ELF-1 (cell line): ENCODE measurements around the gene PLEKHA8.

Experiments used
- DNase-seq: peaks from one replicate; pipeline ENCODE4 v3.0.0-alpha.2; 2016; ENCODE audit warnings: low read depth, low spot score

Gene PLEKHA8

GRCh38 chr7:30102281-30102680 lies 74.1 kb downstream of the PLEKHA8 start:
- no peak for DNase-seq

GRCh38 chr7:30104157-30104556 lies 75.9 kb downstream of the PLEKHA8 start:
- DNase-seq = no peak

GRCh38 chr7:30112103-30112713 lies 84.0 kb downstream of the PLEKHA8 start:
- DNase-seq = no peak

GRCh38 chr7:30113144-30113543 lies 84.9 kb downstream of the PLEKHA8 start:
- no peak for DNase-seq

- DNase-seq = no peak
Measured at GRCh38 chr7:30114536-30115238, 86.5 kb downstream of the PLEKHA8 start.

GRCh38 chr7:30115709-30116297 lies 87.6 kb downstream of the PLEKHA8 start:
- no peak for DNase-seq

GRCh38 chr7:30116771-30117170 lies 88.6 kb downstream of the PLEKHA8 start:
- peak; percentile 53 for DNase-seq

GRCh38 chr7:30117896-30118295 lies 89.7 kb downstream of the PLEKHA8 start:
- no peak for DNase-seq

- DNase-seq = no peak
Measured at GRCh38 chr7:30119890-30120577, 91.8 kb downstream of the PLEKHA8 start.

GRCh38 chr7:30133736-30134610 lies 105.8 kb downstream of the PLEKHA8 start:
- DNase-seq = no peak

- peak; percentile 87 for DNase-seq
Measured at GRCh38 chr7:30134611-30135300, 106.5 kb downstream of the PLEKHA8 start, which contains the start of gene MTURN. Gene MTURN (plus strand): TSS chr7:30134986. CDS start chr7:30135137, 151 bp downstream.

- DNase-seq = peak; percentile 43
Measured at GRCh38 chr7:30135301-30136116, 107.3 kb downstream of the PLEKHA8 start.

GRCh38 chr7:30136117-30136731 lies 108.0 kb downstream of the PLEKHA8 start:
- no peak for DNase-seq

- no peak for DNase-seq
Measured at GRCh38 chr7:30136743-30137485, 108.7 kb downstream of the PLEKHA8 start.

GRCh38 chr7:30139836-30140384 lies 111.7 kb downstream of the PLEKHA8 start:
- DNase-seq = no peak

- DNase-seq = no peak
Measured at GRCh38 chr7:30140456-30140855, 112.2 kb downstream of the PLEKHA8 start.

GRCh38 chr7:30142710-30143109 lies 114.5 kb downstream of the PLEKHA8 start:
- no peak for DNase-seq

- no peak for DNase-seq
Measured at GRCh38 chr7:30143748-30144251, 115.6 kb downstream of the PLEKHA8 start.
